ENCODE data around the gene FAM184A.

Gene FAM184A

GRCh38 chr6:118971682-118972081 is 106.8 kb downstream of the FAM184A start:
- no peaks in the 10 kb centered on the region for H3K27me3 ChIP-seq (ENCODE audit: insufficient read depth, low read length, poor library complexity)
- H3K27ac ChIP-seq (ENCODE audit: low read length) = no peak overlapping the region
- H3K9me3 ChIP-seq (ENCODE audit: insufficient read depth, low read length, severe bottlenecking) = no peaks in the 10 kb centered on the region
- H3K9ac ChIP-seq (ENCODE audit: low read depth, low read length) = no peak overlapping the region
- no peak for ATAC-seq (ENCODE audit: insufficient read depth, low read depth)
- H4K20me1 ChIP-seq (ENCODE audit: insufficient read depth, low read length) = no peaks in the 10 kb centered on the region
- H3K4me3 ChIP-seq (ENCODE audit: low read depth in 1 of 2, low read length in 2 of 2) = no peak overlapping the region
- no peak overlapping the region for H3K4me2 ChIP-seq (ENCODE audit: insufficient read depth, low read length)
- no peaks in the 10 kb centered on the region for H3K79me2 ChIP-seq (ENCODE audit: insufficient read depth, low read length)
- TF ChIP-seq EZH2 (IDR thresholded peaks at IDR 0.05; ENCODE audit: borderline replicate concordance, low read depth, low read length, severe bottlenecking) (no peak), CTCF (IDR thresholded peaks at IDR 0.05; ENCODE audit: borderline replicate concordance, extremely low read depth, low read length, poor library complexity, severe bottlenecking) (no peak)
- no peaks in the 10 kb centered on the region for H3K36me3 ChIP-seq (ENCODE audit: insufficient read depth, low read length)
- no peaks in the 10 kb centered on the region for H3K4me1 ChIP-seq (ENCODE audit: insufficient read depth, low read length)
- no peak for DNase-seq
- no peak overlapping the region for H2AFZ ChIP-seq (ENCODE audit: low read depth, low read length)

GRCh38 chr6:118970866-118971265 is 107.6 kb downstream of the FAM184A start:
- H4K20me1 ChIP-seq (ENCODE audit: insufficient read depth, low read length) = no peaks in the 10 kb centered on the region
- H3K9ac ChIP-seq (ENCODE audit: low read depth, low read length) = no peak overlapping the region
- ATAC-seq (ENCODE audit: insufficient read depth, low read depth) = no peak
- TF ChIP-seq CTCF (IDR thresholded peaks at IDR 0.05; ENCODE audit: borderline replicate concordance, extremely low read depth, low read length, poor library complexity, severe bottlenecking) = no peak
- no peak for TF ChIP-seq EZH2 (IDR thresholded peaks at IDR 0.05; ENCODE audit: borderline replicate concordance, low read depth, low read length, severe bottlenecking)
- H3K27ac ChIP-seq (ENCODE audit: low read length) = no peak overlapping the region
- no peak overlapping the region for H3K4me3 ChIP-seq (ENCODE audit: low read depth in 1 of 2, low read length in 2 of 2)
- DNase-seq = no peak
- no peaks in the 10 kb centered on the region for H3K79me2 ChIP-seq (ENCODE audit: insufficient read depth, low read length)
- no peaks in the 10 kb centered on the region for H3K4me1 ChIP-seq (ENCODE audit: insufficient read depth, low read length)
- no peaks in the 10 kb centered on the region for H3K27me3 ChIP-seq (ENCODE audit: insufficient read depth, low read length, poor library complexity)
- H3K4me2 ChIP-seq (ENCODE audit: insufficient read depth, low read length) = no peak overlapping the region
- no peaks in the 10 kb centered on the region for H3K9me3 ChIP-seq (ENCODE audit: insufficient read depth, low read length, severe bottlenecking)
- H3K36me3 ChIP-seq (ENCODE audit: insufficient read depth, low read length) = no peaks in the 10 kb centered on the region
- no peak overlapping the region for H2AFZ ChIP-seq (ENCODE audit: low read depth, low read length)

- ATAC-seq (ENCODE audit: insufficient read depth, low read depth) (no peak), DNase-seq (no peak)
- H4K20me1 ChIP-seq (ENCODE audit: insufficient read depth, low read length) = no peaks in the 10 kb centered on the region
- no peak overlapping the region for H3K4me2 ChIP-seq (ENCODE audit: insufficient read depth, low read length)
- no peak overlapping the region for H2AFZ ChIP-seq (ENCODE audit: low read depth, low read length)
- H3K36me3 ChIP-seq (ENCODE audit: insufficient read depth, low read length) = no peaks in the 10 kb centered on the region
- H3K4me1 ChIP-seq (ENCODE audit: insufficient read depth, low read length) = no peaks in the 10 kb centered on the region
- H3K9ac ChIP-seq (ENCODE audit: low read depth, low read length) = no peak overlapping the region
- H3K27ac ChIP-seq (ENCODE audit: low read length) = no peak overlapping the region
- H3K79me2 ChIP-seq (ENCODE audit: insufficient read depth, low read length) = no peaks in the 10 kb centered on the region
- no peaks in the 10 kb centered on the region for H3K9me3 ChIP-seq (ENCODE audit: insufficient read depth, low read length, severe bottlenecking)
- H3K27me3 ChIP-seq (ENCODE audit: insufficient read depth, low read length, poor library complexity) = no peaks in the 10 kb centered on the region
- H3K4me3 ChIP-seq (ENCODE audit: low read depth in 1 of 2, low read length in 2 of 2) = no peak overlapping the region
- TF ChIP-seq CTCF (IDR thresholded peaks at IDR 0.05; ENCODE audit: borderline replicate concordance, extremely low read depth, low read length, poor library complexity, severe bottlenecking) (peak; percentile 32), EZH2 (IDR thresholded peaks at IDR 0.05; ENCODE audit: borderline replicate concordance, low read depth, low read length, severe bottlenecking) (no peak)
Observed at GRCh38 chr6:118968416-118968815, 110.0 kb downstream of the FAM184A start.

- no peak overlapping the region for H3K9ac ChIP-seq (ENCODE audit: low read depth, low read length)
- DNase-seq (no peak), ATAC-seq (ENCODE audit: insufficient read depth, low read depth) (no peak)
- H3K4me2 ChIP-seq (ENCODE audit: insufficient read depth, low read length) = no peak overlapping the region
- no peaks in the 10 kb centered on the region for H3K79me2 ChIP-seq (ENCODE audit: insufficient read depth, low read length)
- TF ChIP-seq CTCF (IDR thresholded peaks at IDR 0.05; ENCODE audit: borderline replicate concordance, extremely low read depth, low read length, poor library complexity, severe bottlenecking) (no peak), EZH2 (IDR thresholded peaks at IDR 0.05; ENCODE audit: borderline replicate concordance, low read depth, low read length, severe bottlenecking) (no peak)
- no peak overlapping the region for H3K4me3 ChIP-seq (ENCODE audit: low read depth in 1 of 2, low read length in 2 of 2)
- no peaks in the 10 kb centered on the region for H3K36me3 ChIP-seq (ENCODE audit: insufficient read depth, low read length)
- H3K9me3 ChIP-seq (ENCODE audit: insufficient read depth, low read length, severe bottlenecking) = no peaks in the 10 kb centered on the region
- no peaks in the 10 kb centered on the region for H3K4me1 ChIP-seq (ENCODE audit: insufficient read depth, low read length)
- no peaks in the 10 kb centered on the region for H4K20me1 ChIP-seq (ENCODE audit: insufficient read depth, low read length)
- H3K27me3 ChIP-seq (ENCODE audit: insufficient read depth, low read length, poor library complexity) = no peaks in the 10 kb centered on the region
- H3K27ac ChIP-seq (ENCODE audit: low read length) = no peak overlapping the region
- no peak overlapping the region for H2AFZ ChIP-seq (ENCODE audit: low read depth, low read length)
Observed at GRCh38 chr6:118967239-118967638, 111.2 kb downstream of the FAM184A start.
